H1 (cell line): ENCODE measurements around the gene ACAP3.

Experiments
- CBX8 ChIP-seq: fragments of 300-800, 300-1000 bp; sonication (generic); IDR thresholded peaks from 2 replicates; pipeline ENCODE4 v1.7.1; 2016; ENCODE audit warnings: low read depth, low read length, borderline replicate concordance
- EZH2 ChIP-seq: fragments of 200-600 bp; sonication (generic); IDR thresholded peaks from 2 replicates; pipeline ENCODE4 v1.7.1; 2012; ENCODE audit warnings: low read depth, mild to moderate bottlenecking, moderate library complexity, low read length, inconsistent platforms; ENCODE audit not compliant: severe bottlenecking
- HDAC2 ChIP-seq, 2 experiments: fragments of 300-600 bp in 1 of 2; sonication (generic) in 1 of 2; IDR thresholded peaks; 2 replicates each; pipeline ENCODE4 v1.6.1; 2011 to 2012; ENCODE audit warnings: low read depth in 2 of 2, low read length in 2 of 2, mild to moderate bottlenecking in 2 of 2, moderate library complexity in 2 of 2, borderline replicate concordance in 1 of 2, inconsistent platforms in 1 of 2
- MAX ChIP-seq: IDR thresholded peaks from 2 replicates; pipeline ENCODE4 v1.6.1; 2012; ENCODE audit warnings: inconsistent platforms
- POLR2AphosphoS5 ChIP-seq: IDR thresholded peaks from 2 replicates; pipeline ENCODE4 v1.6.1; 2011; ENCODE audit warnings: low read depth, low read length
- RAD21 ChIP-seq, 2 experiments: IDR thresholded peaks in 1 of 2; conservative IDR thresholded peaks in 1 of 2; 2 replicates each; pipeline ENCODE4 v1.6.1; 2011; ENCODE audit warnings: low read depth in 2 of 2, low read length in 2 of 2, improper control_type of control experiment in 1 of 2, inconsistent platforms in 1 of 2, mild to moderate bottlenecking in 1 of 2, moderate library complexity in 1 of 2
- RFX5 ChIP-seq: IDR thresholded peaks from 2 replicates; pipeline ENCODE4 v1.6.1; 2011; ENCODE audit warnings: low read depth, low read length, improper control_type of control experiment, borderline replicate concordance
- YY1 ChIP-seq: IDR thresholded peaks from 2 replicates; pipeline ENCODE4 v1.6.1; 2011; ENCODE audit warnings: low read depth, mild to moderate bottlenecking, low read length
- TF ChIP-seq, protein P1 (sequence below), 3 experiments: IDR thresholded peaks; 1 replicate in 2 of 3; 2 replicates in 1 of 3; pipeline versions ENCODE4 v1.5.1 to v1.6.1; 2011; ENCODE audit warnings: low read length in 3 of 3, mild to moderate bottlenecking in 3 of 3, inconsistent platforms in 2 of 3, low read depth in 1 of 3, moderate library complexity in 1 of 3; ENCODE audit not compliant: insufficient read depth in 1 of 3; ENCODE audit errors: control extremely low read depth in 1 of 3

GRCh38 chr1:1242461-1243265 lies 65.1 kb downstream of the ACAP3 start:
- TF ChIP-seq, protein P1, sequence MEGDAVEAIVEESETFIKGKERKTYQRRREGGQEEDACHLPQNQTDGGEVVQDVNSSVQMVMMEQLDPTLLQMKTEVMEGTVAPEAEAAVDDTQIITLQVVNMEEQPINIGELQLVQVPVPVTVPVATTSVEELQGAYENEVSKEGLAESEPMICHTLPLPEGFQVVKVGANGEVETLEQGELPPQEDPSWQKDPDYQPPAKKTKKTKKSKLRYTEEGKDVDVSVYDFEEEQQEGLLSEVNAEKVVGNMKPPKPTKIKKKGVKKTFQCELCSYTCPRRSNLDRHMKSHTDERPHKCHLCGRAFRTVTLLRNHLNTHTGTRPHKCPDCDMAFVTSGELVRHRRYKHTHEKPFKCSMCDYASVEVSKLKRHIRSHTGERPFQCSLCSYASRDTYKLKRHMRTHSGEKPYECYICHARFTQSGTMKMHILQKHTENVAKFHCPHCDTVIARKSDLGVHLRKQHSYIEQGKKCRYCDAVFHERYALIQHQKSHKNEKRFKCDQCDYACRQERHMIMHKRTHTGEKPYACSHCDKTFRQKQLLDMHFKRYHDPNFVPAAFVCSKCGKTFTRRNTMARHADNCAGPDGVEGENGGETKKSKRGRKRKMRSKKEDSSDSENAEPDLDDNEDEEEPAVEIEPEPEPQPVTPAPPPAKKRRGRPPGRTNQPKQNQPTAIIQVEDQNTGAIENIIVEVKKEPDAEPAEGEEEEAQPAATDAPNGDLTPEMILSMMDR (IDR thresholded peaks at IDR 0.05; ENCODE audit: control extremely low read depth in 1 of 3, insufficient read depth in 1 of 3, low read depth in 1 of 3, low read length in 3 of 3): no peak
- TF ChIP-seq RFX5 (no peak), MAX (no peak), CBX8 (no peak), HDAC2 (IDR thresholded peaks at IDR 0.05; ENCODE audit: borderline replicate concordance in 1 of 2, low read depth in 2 of 2, low read length in 2 of 2) (no peak), EZH2 (no peak), YY1 (no peak), POLR2AphosphoS5 (no peak), RAD21 (IDR thresholded peaks at IDR 0.05 in 1 of 2, conservative IDR thresholded peaks at IDR 0.05 in 1 of 2; ENCODE audit: low read depth in 2 of 2, low read length in 2 of 2) (no peak)
